Endothelial cell of hepatic sinusoid (primary cell): ENCODE results near the gene ZNF791.

Experiments
- in situ Hi-C: cut with HindIII; loops from 2 replicates; pipeline ENCODE4 v1.10.0; 2017; ENCODE audit warnings: low sequenced_read_pairs

ZNF791 gene

GRCh38 chr19:12628040-12629022 is 17.6 kb downstream of the ZNF791 start:
- in situ Hi-C loops, result loop anchor here (25.0 kb wide), 1 partner anchor 116 kb away; no protein-coding TSS in a partner anchor

GRCh38 chr19:12629215-12629614 is 18.5 kb downstream of the ZNF791 start:
- in situ Hi-C loops, result loop anchor here (25.0 kb wide), 1 partner anchor 117 kb away; no protein-coding TSS in a partner anchor

- in situ Hi-C loops, result loop anchor here (25.0 kb wide), 1 partner anchor 124 kb away; no protein-coding TSS in a partner anchor
Measured at GRCh38 chr19:12636631-12637030, 25.9 kb downstream of the ZNF791 start.

GRCh38 chr19:12638611-12639182 is 28.0 kb downstream of the ZNF791 start:
- in situ Hi-C loops, result loop anchor here (25.0 kb wide), 1 partner anchor 126 kb away; no protein-coding TSS in a partner anchor

GRCh38 chr19:12639901-12640613 is 29.3 kb downstream of the ZNF791 start:
- in situ Hi-C loops, result loop anchor here (25.0 kb wide), 1 partner anchor 128 kb away; no protein-coding TSS in a partner anchor

GRCh38 chr19:12641456-12641855 is 30.7 kb downstream of the ZNF791 start:
- in situ Hi-C loops, result loop anchor here (25.0 kb wide), 1 partner anchor 129 kb away; no protein-coding TSS in a partner anchor

GRCh38 chr19:12642506-12642905 is 31.8 kb downstream of the ZNF791 start:
- in situ Hi-C loops, result loop anchor here (25.0 kb wide), 1 partner anchor 130 kb away; no protein-coding TSS in a partner anchor

GRCh38 chr19:12643716-12644115 is 33.0 kb downstream of the ZNF791 start:
- in situ Hi-C loops, result loop anchor here (25.0 kb wide), 1 partner anchor 131 kb away; no protein-coding TSS in a partner anchor

GRCh38 chr19:12646551-12646950 is 35.8 kb downstream of the ZNF791 start:
- in situ Hi-C loops, result loop anchor here (25.0 kb wide), 1 partner anchor 134 kb away; no protein-coding TSS in a partner anchor

GRCh38 chr19:12647047-12647446 is 36.3 kb downstream of the ZNF791 start:
- in situ Hi-C loops, result loop anchor here (25.0 kb wide), 1 partner anchor 135 kb away; no protein-coding TSS in a partner anchor

- in situ Hi-C loops, result loop anchor here (25.0 kb wide), 1 partner anchor 135 kb away; no protein-coding TSS in a partner anchor
Measured at GRCh38 chr19:12647490-12648071, 36.9 kb downstream of the ZNF791 start.

- in situ Hi-C loops, result loop anchor here (25.0 kb wide), 1 partner anchor 136 kb away; no protein-coding TSS in a partner anchor
Measured at GRCh38 chr19:12648088-12648487, 37.4 kb downstream of the ZNF791 start.

GRCh38 chr19:12649941-12650340 is 39.2 kb downstream of the ZNF791 start:
- in situ Hi-C loops, result loop anchor here (25.0 kb wide), 1 partner anchor 138 kb away; no protein-coding TSS in a partner anchor

GRCh38 chr19:12652219-12652618 is 41.5 kb downstream of the ZNF791 start:
- in situ Hi-C loops, result no loop called here

- in situ Hi-C loops, result no loop called here
Measured at GRCh38 chr19:12655546-12655945, 44.8 kb downstream of the ZNF791 start.

GRCh38 chr19:12656899-12657571 is 46.3 kb downstream of the ZNF791 start:
- in situ Hi-C loops, result no loop called here

- in situ Hi-C loops, result no loop called here
Measured at GRCh38 chr19:12657966-12658365, 47.2 kb downstream of the ZNF791 start.

GRCh38 chr19:12660980-12661379 is 50.3 kb downstream of the ZNF791 start:
- in situ Hi-C loops, result no loop called here
